Measurements from ENCODE around the gene DIS3L2.

The DIS3L2 gene

DNA sequence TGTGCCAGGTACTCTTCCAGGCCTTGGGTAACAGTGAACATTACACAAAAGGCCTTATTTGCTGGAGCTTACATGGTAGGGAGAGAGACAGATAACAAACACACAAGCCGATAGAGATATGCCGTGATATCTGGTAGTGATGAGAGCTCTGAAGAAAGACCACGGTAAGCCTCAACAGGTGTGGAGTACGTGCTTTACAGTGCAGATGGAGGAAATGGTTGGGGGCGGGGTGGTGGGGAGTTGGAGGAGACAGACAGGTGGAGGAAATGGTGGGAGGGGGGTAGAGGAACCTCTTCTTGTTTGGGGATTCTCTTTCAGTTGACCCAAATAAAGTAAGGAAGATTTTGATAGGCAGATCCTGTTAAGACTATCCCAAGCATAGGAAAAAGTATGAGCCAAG is 276.0 kb downstream of the DIS3L2 start:
- DNase-seq = no peak

DNA sequence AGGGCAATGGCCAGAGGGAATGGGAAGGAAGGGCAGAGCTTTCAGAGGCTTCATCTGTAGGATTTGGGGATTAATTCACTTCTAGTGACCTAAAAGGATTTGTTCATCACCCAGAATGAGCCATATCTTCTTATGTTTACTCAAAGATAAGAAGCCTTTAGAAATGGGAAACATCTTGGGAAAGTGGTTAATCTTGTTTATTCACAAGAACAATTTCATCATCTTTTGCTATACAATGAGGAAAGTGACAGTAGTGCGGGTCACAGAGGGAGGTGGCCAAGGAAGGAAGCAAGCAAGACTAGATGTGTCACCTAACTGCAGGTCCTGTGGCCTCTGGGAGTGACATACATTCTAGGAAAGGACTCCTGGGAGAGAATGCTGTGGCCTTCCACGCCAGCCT is 276.6 kb downstream of the DIS3L2 start:
- peak; percentile 16 for DNase-seq

DNA sequence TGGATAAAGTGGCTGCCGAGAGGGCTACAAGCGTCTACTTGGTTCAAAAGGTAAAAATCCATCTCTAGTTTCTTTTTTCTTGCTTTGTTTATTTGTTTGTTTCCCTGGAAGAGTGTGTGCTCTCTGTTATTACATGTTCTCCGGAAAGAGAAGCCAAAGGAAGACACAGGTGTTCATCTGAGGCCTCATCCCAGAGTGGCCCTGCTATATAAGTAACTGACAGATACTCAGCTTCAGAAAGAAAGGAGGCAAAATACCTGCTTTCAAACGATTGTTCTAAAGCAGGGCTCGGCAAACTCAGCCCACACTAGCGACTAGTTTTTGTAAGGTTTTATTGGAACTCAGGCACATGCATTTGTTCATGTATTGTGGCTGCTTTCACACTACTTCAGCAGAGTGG is 277.1 kb downstream of the DIS3L2 start:
- no peak for DNase-seq

- peak; percentile 44 for DNase-seq
Observed at GRCh38 chr2:232239951-232240681, 278.6 kb downstream of the DIS3L2 start.

DNA sequence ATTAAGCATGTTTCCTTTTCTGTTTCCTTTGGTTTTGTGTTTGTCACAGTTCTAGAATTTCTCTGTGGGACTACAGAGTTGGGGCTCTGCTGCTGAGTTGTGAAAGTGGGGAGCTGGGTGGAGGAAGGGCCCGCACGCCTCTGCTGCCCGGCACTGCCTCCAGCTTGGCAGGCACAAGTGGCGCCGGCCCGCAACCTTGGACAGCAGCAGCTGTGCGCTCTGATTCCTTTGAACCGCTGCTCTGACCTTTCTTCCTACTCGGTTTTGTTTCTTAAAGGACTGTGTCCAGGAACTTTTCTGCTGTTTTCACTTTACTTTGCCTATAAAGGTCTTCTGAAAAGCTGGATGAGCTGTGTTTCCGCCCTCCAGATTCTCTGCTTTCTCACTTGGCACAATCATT is 279.4 kb downstream of the DIS3L2 start:
- DNase-seq = no peak

DNA sequence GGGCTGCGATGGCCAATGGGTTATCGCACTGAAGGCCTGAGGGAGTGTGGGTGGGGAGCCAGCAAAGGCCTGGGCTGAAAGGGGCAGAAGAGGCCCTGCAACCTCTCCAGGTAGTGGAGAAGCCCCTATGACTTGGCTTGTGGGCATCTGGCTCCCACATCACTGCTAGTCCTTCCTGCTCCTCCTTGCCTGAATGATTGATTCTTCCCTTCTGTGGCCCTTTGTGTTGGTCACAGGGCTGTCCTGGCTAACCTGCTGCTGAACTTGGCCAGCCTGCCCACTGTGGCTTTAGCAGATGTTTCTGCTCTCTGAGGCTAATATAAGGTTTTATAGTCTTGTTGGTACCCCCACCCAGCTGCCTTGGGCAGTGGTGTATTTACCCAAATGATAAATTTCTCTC is 280.8 kb downstream of the DIS3L2 start:
- no peak for DNase-seq

DNA sequence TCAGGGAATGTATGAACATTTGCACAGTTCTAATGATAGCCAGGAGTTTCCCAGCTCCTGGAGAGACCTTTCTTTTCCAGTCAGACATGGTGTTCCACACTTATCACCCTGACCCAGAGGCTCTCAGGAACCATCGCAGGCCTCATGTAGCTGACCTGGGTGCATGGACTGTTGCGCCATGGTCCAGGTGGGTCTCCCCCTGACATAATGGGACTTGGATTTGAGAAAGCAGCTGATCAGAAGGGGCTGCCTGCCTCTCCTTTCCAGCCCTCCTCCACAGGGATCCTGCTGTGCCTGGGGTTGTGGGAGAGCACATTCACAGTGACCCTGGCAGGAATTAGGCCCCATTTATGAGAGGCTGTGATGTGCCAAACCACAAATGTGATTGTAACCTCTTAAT is 283.6 kb downstream of the DIS3L2 start:
- no peak for DNase-seq

- no peak for DNase-seq
Observed at GRCh38 chr2:232246245-232246644, 284.7 kb downstream of the DIS3L2 start.

- DNase-seq = no peak
Observed at GRCh38 chr2:232249096-232249495, 287.6 kb downstream of the DIS3L2 start.

DNA sequence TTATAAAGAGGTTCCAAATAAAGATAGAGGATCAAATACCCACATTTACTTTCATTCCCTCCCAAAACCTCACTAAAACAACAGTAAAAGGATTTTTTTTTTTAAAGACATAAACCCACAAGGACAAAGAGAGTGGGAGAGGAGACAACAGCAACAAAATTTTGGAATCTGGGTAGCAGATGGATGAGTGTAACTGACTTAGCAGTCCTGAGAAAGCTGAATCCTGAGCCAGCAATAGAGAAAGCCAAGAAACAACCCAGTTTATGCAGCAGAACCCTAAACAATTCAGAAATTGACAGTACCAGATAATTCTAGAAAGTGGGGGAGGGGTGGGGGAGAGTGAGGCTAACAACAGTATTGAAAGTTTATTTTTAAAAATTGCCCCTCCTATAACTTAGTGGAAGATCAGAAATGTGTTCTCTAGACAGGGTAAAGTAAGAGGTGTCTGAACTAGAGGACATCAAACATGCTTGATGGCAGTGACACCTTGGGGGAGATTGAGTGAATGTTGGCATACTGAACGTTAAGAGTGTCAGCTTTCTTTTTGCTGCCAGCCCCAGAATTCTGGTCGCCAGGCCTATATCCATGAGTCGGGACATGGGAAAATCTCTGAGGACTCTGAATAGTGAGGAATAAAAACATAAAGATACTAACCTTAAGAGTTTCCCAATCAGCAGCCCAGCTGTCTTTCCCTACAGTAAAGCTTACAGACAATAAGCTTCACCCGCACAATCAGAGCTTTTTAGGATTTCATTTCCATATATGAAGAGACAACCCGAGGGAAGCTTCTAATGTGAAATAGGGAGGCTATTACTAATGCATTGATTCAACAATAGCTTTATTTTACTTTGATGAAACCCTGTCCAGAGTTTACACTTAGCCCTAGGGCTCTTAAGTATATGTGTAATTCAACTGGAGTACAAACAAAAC is 289.0 kb downstream of the DIS3L2 start:
- DNase-seq = no peak

- DNase-seq = no peak
Observed at GRCh38 chr2:232255033-232255432, 293.5 kb downstream of the DIS3L2 start.

GRCh38 chr2:232260075-232260474 is 298.6 kb downstream of the DIS3L2 start:
- no peak for DNase-seq

DNA sequence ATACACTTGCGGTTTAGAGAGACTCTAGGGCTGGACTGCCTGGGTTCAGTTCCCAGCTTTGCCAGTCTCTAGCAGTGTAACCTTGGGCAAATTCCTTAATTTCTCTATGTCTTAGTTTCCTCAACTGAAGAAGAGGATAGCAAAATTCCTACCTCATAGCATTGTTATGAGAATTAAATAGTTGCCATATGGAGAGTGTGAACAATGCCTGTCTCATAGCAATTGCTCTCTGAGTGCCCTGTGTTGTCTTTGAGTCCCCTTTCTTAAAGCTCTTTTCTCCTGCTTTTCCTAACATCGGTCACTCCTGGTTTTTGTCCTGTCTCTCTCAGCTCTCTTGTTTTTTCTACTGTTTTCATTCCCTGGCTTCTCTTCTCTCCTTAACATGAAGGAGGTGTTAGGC is 300.3 kb downstream of the DIS3L2 start:
- no peak for DNase-seq

GRCh38 chr2:232263295-232263694 is 301.8 kb downstream of the DIS3L2 start:
- DNase-seq = no peak

- DNase-seq = no peak
Observed at GRCh38 chr2:232264081-232264480, 302.6 kb downstream of the DIS3L2 start.

GRCh38 chr2:232265329-232265728 is 303.8 kb downstream of the DIS3L2 start:
- no peak for DNase-seq

DNA sequence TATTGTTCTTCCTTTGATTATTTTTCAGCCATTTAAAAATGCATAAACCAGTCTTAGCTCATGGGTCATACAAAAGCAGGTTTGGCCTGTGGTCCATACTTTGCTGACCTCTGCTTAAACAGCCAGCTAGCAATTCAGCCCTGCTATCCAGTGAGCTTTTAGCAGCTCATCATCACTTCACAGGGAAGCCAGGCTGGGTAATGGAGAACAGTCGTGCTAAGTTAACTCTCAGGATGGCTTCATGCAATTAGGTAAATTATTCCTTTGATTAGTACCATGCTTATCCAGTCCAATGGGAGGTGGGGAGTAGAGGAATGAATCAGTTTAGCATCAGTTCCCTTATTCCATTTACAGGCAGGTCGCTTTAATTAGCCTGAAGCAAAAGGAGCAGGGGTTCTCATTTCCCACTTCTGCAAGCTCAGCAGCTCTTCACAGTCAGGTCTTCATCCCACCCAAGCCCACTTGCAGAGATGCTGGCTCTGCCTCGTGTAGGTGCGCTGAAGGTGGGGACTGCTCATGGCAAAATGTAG is 307.2 kb downstream of the DIS3L2 start:
- no peak for DNase-seq

DNA sequence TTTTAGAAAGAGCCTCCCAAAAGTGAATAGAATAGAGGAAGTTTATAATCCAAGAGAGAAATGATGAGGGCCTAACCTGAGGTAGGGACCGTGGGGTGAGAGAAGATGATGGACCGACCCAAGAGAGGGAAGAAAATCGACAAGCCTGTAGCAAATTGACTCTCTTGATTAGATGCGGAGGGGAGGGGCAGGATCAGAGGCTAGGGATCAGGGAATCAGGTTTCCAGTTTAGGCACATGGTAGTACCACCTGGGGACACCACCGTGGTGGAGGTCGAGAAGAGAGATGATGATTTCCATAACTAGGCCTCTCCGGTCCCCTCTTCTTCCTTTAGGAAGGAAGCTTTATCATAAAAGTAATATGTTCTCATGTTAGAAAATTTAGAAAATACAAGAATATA is 308.4 kb downstream of the DIS3L2 start:
- no peak for DNase-seq

- DNase-seq = no peak
Observed at GRCh38 chr2:232273903-232274643, 312.6 kb downstream of the DIS3L2 start.

- no peak for DNase-seq
Observed at GRCh38 chr2:232275670-232276069, 314.2 kb downstream of the DIS3L2 start.

DNA sequence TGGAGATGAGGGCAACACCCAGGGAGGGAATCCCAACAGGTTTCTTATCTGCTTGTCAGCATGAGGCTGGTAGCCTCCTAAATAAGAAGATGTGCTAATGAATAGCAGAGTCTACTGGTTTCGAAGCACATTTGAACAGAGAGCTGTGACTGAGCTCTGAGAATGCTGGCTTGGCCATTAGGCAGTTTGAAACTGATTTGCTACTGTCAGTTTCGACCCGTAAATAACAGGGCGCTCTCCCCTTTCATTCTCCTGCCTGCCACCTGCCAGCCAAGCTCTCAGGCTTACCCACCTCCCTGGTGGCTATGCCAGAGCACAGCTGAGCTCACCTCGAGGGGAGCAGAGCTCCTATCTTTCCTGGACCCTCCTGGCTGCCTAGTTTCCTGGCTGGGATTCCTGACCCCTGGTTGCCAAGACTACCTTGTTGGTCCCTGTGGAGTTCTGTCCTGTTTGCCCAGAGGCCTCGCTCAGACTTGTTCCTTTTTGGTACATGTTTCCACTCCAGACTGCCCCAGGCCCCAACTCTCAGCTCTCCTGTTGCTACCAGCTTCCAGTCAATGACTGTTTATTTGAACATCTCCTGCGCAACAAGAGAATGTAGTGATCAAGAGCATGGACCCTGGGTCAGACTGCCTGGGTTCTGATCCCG is 314.7 kb downstream of the DIS3L2 start:
- no peak for DNase-seq

DNA sequence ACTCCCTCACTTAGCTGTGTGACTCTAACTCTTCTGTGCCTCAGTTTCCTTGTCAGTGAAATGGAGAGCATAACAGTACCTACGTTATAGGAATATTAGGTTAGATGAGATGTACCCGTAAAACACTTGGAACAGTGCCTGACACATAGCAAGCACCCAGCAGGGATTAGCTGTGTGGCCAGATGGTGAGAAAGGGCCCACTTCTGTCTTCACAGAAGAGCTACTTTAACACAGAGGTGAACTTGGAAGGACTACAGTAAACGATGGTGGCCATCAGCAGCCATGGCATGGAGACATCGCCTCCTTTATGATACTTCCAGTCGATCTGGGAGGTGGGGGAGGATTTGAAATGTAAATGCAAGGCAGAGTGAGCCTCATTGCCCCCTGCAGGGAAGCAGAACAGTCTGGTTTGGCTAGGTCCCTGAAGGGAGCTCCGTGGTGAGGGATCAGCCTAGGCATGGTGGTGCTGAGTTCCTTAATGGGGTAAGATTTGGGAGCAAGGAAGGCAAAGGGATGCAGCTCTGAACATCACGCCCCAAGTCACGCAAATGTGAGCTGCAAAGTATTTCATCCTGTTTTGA is 315.3 kb downstream of the DIS3L2 start:
- no peak for DNase-seq
